Activated naive CD4-positive, alpha-beta T cell treated with anti-CD3 and anti-CD28 coated beads, Interleukin-2, amount 50 U/mL, for 24 hours (primary cell): ENCODE data around the gene ABLIM3.

ENCODE experiments used
- H3K27ac Mint-ChIP-seq: one replicate; pipeline ENCODE4 v1.8.0; 2021; ENCODE audit warnings: mild to moderate bottlenecking, mixed read lengths
- H3K27me3 Mint-ChIP-seq: one replicate; pipeline ENCODE4 v1.8.0; 2021; ENCODE audit warnings: mixed read lengths
- H3K36me3 Mint-ChIP-seq: one replicate; pipeline ENCODE4 v1.8.0; 2021; ENCODE audit warnings: mixed read lengths
- H3K4me1 Mint-ChIP-seq: one replicate; pipeline ENCODE4 v1.8.0; 2021; ENCODE audit warnings: mixed read lengths
- H3K4me3 Mint-ChIP-seq: one replicate; pipeline ENCODE4 v1.8.0; 2021; ENCODE audit warnings: mild to moderate bottlenecking, mixed read lengths
- H3K9me3 Mint-ChIP-seq: one replicate; pipeline ENCODE4 v1.8.0; 2021; ENCODE audit warnings: mixed read lengths

ABLIM3 gene

DNA sequence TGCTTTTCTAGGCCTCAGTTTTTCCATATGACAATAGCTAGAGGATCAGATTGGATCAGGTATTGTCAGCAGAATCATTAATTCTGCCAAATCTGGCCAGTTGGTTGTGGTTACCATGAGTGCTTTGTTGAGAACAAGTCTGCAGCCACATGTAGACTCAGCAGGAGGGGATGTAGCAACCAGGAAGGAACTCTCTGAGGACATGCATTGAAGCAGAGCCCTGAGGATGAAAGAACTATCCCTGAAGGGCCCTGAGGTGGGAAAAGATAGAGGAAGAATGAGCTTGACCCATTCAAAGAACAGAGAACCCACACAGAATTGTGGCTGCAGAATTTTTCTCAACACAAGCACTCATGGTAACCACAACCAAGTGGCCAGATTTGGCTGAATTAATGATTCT, 70.3 kb downstream of the ABLIM3 start:
- H3K4me3 Mint-ChIP-seq, result no peak overlapping the region
- no peak overlapping the region for H3K27ac Mint-ChIP-seq
- no peaks in the 10 kb centered on the region for H3K9me3 Mint-ChIP-seq
- no peaks in the 10 kb centered on the region for H3K27me3 Mint-ChIP-seq
- peaks cover 13% of the 10 kb centered on the region for H3K4me1 Mint-ChIP-seq
- H3K36me3 Mint-ChIP-seq, result no peaks in the 10 kb centered on the region

DNA sequence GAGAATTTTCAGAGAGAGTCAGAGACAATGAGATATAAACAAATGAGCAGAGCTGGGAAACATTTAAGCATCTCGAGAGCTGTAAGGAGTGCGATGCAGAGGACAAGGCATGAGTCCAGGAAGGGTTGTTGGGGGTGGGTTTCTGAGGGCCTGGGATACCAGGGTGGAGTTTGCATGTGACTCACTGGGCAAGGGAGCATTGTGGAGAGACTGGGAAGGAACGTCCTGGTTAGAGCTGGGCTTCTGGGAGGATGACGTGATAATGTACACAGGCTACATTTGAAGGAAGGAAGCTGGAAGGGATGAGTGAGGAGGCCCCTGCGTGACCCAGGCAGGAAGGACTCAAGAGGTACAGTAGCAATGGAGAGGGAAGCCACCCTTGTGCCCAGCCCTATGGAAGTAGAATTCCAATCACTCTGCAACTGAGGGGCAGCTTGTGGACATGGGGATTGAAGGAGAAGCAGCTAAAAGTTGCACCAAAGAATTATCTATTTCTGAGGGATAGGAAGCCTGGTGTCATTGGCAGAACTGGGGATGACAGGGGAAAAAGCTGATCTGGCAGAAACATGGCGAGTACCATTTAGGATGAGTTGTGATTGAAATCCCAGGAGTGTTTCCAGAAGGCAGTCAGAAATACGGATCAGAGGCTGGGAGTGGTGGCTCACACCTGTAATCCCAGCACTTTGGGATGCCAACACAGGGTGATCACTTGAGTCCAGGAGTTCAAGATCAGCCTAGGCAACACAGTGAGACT, 71.1 kb downstream of the ABLIM3 start:
- H3K9me3 Mint-ChIP-seq, result no peaks in the 10 kb centered on the region
- H3K4me3 Mint-ChIP-seq, result no peak overlapping the region
- H3K27me3 Mint-ChIP-seq, result no peaks in the 10 kb centered on the region
- peaks cover 13% of the 10 kb centered on the region for H3K4me1 Mint-ChIP-seq
- no peaks in the 10 kb centered on the region for H3K36me3 Mint-ChIP-seq
- no peak overlapping the region for H3K27ac Mint-ChIP-seq

DNA sequence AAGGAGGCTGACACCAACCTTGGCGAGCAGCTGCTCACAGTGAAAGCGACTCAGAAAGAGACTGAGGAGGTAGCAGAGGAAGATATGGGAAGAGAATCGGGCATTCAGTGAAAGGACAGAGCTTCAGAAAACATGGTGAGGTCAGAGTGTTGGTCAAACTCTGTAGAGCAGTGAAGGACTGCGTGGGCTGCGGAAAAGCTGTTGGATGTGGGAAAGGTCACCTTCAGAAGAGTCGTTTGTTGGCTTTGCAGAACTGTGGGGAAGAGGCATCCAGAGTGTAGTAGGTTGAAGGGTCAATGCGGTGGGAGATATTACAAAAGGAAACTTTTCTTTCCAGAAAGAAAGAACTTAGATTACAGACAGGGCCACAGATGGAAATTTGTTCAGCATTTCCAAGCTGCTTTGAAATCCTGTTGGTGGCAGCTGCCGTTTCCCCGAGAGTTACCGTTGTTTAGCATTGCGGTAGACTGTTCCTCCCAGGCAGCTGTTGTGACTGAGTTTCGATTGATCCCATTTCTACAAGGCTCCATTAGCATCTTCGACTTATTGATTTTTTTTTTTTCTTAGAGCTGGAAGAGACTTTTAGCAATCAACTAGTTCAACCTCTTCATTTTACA, 72.1 kb downstream of the ABLIM3 start:
- Mint-ChIP-seq H3K27ac (no peak overlapping the region), H3K4me1 (peaks cover 13% of the 10 kb centered on the region), H3K27me3 (no peaks in the 10 kb centered on the region), H3K36me3 (no peaks in the 10 kb centered on the region), H3K4me3 (no peak overlapping the region), H3K9me3 (no peaks in the 10 kb centered on the region)

DNA sequence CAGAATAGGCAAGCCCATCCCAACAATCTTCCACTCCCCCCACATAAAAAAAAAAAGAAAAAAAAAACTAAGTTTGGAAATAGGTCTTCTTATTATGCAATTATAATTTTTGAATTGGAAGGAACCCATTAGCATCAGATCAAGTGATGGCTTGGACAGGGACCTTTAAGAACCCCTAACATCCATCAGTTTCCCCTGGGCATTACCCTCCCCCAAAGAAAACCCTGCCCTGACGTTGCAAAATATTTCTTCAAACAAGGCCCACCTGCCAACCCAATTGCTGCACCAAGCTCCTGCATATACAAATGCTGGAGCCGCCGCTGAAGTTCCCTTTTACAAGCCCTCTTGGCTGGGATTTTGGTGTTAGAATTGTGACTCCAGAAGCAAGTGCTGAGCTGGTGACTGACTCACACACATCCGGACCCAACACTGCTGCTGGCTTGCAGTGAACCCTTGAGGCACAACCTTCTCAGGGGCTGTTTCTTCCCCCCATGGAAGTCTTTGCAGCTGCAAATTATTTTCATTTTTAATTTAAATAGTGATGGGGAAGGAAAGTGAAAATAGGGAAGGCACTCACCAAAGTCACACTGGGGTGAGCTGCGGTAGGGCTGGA, 74.3 kb downstream of the ABLIM3 start:
- Mint-ChIP-seq H3K36me3 (no peaks in the 10 kb centered on the region), H3K27ac (no peak overlapping the region), H3K4me1 (peaks cover 13% of the 10 kb centered on the region), H3K4me3 (no peak overlapping the region), H3K9me3 (no peaks in the 10 kb centered on the region), H3K27me3 (no peaks in the 10 kb centered on the region)

DNA sequence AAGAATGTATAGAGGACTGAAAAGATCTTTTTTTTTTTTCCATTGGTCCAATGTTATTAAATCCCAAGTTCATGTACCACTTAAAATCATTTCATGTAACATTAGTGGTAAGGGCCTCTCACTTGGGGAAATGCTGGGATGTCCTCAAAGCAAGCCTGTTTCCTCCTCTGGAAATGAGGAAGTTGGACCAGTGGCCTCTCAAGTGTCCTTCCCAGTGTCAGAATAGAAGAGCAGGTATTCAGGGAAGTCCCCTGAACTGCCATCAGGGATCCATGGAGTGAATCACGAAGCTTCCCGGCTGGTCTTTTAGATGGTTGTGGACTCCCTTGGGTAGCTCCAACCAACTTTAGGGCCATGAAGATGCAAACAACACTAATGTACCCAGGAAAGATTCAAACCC, 75.2 kb downstream of the ABLIM3 start:
- no peaks in the 10 kb centered on the region for H3K9me3 Mint-ChIP-seq
- no peak overlapping the region for H3K4me3 Mint-ChIP-seq
- H3K4me1 Mint-ChIP-seq, result peaks cover 9% of the 10 kb centered on the region
- no peak overlapping the region for H3K27ac Mint-ChIP-seq
- H3K27me3 Mint-ChIP-seq, result no peaks in the 10 kb centered on the region
- H3K36me3 Mint-ChIP-seq, result no peaks in the 10 kb centered on the region

DNA sequence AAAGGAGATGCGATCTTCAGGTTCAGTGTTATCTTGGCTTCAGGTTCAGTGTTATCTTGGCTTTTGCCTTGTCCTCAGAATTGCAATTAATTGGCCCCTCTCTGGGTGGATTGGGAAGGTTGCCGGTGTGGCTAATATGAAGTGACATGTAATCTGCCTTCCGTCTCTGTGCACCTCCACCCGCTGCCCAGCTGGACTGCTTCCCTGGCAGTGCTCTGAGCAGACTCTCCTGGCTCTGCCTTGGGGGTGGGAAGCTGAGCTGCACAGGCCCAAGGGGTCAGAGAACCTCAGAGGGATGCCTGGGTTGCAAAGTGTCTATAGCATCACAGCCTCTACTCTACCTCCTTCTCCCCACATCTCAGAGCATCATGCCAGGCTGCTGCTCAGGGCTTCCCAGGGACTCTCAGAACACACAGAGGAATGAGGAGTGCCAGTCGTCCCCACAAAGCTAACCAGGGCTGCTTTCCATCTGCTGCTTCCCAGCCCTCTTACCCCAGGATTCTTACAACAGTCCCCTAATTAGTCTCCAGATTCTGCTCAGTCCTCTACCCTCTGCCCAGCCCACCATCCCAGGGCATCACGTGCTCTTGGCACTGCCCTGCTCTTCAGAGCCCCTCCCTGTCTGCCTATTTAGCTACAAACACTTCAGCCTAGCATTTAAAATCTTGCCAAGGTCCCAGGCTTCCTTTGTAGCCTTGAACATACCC, 76.0 kb downstream of the ABLIM3 start:
- peaks cover 1% of the 10 kb centered on the region for H3K4me1 Mint-ChIP-seq
- no peaks in the 10 kb centered on the region for H3K27me3 Mint-ChIP-seq
- H3K27ac Mint-ChIP-seq, result peak overlapping the region; percentile 37
- no peaks in the 10 kb centered on the region for H3K9me3 Mint-ChIP-seq
- no peaks in the 10 kb centered on the region for H3K36me3 Mint-ChIP-seq
- no peak overlapping the region for H3K4me3 Mint-ChIP-seq

DNA sequence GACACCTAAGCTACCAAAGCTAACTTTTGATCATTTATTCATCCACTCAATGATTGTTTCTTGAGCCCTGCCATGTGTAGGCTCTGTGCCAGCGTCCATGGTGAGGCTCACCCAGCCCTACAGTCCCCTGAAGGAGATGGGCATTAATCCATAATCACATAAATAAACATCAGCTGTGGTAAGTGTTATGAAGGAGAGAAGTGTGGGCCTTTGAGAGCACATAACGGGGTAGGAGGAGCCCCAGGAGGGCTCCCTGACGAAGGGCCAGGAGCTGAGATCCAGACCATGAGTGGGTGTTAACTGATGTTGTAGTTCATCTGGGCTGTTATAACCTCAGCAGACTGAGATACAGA, 76.5 kb downstream of the ABLIM3 start:
- no peaks in the 10 kb centered on the region for H3K9me3 Mint-ChIP-seq
- H3K4me3 Mint-ChIP-seq, result no peak overlapping the region
- peak overlapping the region; percentile 37 for H3K27ac Mint-ChIP-seq
- no peaks in the 10 kb centered on the region for H3K4me1 Mint-ChIP-seq
- no peaks in the 10 kb centered on the region for H3K27me3 Mint-ChIP-seq
- no peaks in the 10 kb centered on the region for H3K36me3 Mint-ChIP-seq

DNA sequence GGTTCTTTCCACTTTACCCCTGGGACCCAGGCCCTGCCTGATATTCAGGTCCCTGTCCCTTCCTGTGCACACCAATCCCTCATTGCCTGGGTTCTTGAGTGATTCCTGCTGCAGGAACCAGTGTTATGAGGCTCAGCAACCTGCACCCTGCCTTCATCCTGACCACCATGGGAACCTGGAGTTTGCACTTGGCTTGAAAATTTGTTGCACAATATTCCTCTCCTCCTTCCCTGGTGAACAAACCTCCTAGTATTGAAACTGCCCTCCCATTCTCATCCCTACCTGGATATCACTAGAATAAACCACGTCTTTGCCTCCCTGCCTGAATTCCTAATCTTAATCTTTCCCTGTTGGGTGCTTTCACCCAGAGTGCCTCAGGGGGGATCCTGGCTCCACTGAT, 78.3 kb downstream of the ABLIM3 start:
- Mint-ChIP-seq H3K9me3 (no peaks in the 10 kb centered on the region), H3K4me3 (no peak overlapping the region), H3K27me3 (no peaks in the 10 kb centered on the region), H3K36me3 (no peaks in the 10 kb centered on the region), H3K4me1 (peaks cover 3% of the 10 kb centered on the region), H3K27ac (no peak overlapping the region)

DNA sequence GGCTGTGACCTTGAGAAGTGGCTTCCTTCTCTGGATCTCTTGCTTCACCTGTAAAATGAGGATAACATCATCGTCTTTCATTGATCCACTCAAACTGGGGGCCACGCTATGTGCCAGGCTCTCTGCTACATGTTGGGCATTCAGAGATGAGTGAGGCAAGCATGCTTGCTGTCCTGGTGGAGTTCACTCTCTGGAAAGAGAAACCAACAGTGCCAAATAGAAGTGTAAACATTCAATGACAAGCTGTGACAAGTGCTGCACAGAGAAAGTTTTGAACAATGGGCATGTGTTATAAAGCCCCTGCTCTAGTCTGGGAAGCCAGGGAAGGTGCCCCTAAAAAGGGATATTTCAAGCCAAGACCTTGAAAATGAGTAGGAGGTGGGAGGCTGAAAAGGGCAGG, 79.5 kb downstream of the ABLIM3 start:
- Mint-ChIP-seq H3K27me3 (no peaks in the 10 kb centered on the region), H3K36me3 (no peaks in the 10 kb centered on the region), H3K4me1 (peaks cover 3% of the 10 kb centered on the region), H3K4me3 (no peak overlapping the region), H3K27ac (no peak overlapping the region), H3K9me3 (no peaks in the 10 kb centered on the region)

DNA sequence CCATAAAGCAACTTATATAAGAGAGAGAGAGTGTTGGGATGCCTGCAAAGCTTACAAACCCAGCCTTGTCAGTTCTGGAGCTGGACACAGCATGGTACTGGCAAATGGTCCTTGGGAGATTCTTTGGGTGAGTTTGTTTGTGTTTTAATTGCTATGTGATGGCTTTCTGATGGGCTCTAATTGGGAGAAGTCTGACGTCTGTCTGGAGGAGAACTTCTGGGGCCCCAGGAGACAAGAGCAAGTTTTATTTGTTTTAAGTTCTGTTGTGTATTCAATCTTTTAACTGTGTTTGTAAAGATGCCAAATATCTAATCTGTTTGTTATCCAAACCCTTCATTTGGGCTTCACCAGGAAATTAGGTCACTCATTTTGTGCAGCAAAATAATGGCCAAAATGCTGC, 80.0 kb downstream of the ABLIM3 start:
- Mint-ChIP-seq H3K36me3 (no peaks in the 10 kb centered on the region), H3K4me1 (peaks cover 3% of the 10 kb centered on the region), H3K4me3 (no peak overlapping the region), H3K27me3 (no peaks in the 10 kb centered on the region), H3K27ac (no peak overlapping the region), H3K9me3 (no peaks in the 10 kb centered on the region)

DNA sequence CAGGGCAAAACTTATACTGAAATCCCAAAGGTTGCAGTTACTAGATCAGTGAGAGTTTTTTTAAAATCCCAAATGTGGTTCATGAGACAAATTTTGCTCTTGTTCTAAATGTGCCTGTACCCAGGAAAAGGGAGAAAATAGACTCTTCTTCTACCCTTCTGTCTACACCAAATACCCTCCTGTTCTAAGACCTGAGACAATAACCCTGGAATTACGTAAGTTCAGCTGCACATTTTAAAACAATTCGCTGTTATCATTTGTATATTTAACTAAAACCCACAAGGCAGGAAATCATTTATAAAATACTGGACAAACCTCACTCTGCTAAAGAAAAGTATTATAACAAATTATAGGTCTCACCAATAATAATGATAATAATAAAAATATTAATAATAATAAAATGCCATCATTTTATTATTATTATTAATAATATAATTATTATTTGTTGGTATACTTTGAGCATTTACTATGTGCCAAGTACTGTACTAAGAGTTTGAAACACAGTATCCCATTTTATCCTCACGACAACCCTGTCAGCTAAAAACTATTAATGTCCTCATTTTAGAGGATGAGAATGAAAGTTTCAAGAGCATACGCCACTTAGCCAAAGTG, 80.5 kb downstream of the ABLIM3 start:
- H3K4me3 Mint-ChIP-seq, result no peak overlapping the region
- no peaks in the 10 kb centered on the region for H3K36me3 Mint-ChIP-seq
- H3K4me1 Mint-ChIP-seq, result peaks cover 3% of the 10 kb centered on the region
- no peaks in the 10 kb centered on the region for H3K9me3 Mint-ChIP-seq
- H3K27me3 Mint-ChIP-seq, result no peaks in the 10 kb centered on the region
- H3K27ac Mint-ChIP-seq, result no peak overlapping the region

DNA sequence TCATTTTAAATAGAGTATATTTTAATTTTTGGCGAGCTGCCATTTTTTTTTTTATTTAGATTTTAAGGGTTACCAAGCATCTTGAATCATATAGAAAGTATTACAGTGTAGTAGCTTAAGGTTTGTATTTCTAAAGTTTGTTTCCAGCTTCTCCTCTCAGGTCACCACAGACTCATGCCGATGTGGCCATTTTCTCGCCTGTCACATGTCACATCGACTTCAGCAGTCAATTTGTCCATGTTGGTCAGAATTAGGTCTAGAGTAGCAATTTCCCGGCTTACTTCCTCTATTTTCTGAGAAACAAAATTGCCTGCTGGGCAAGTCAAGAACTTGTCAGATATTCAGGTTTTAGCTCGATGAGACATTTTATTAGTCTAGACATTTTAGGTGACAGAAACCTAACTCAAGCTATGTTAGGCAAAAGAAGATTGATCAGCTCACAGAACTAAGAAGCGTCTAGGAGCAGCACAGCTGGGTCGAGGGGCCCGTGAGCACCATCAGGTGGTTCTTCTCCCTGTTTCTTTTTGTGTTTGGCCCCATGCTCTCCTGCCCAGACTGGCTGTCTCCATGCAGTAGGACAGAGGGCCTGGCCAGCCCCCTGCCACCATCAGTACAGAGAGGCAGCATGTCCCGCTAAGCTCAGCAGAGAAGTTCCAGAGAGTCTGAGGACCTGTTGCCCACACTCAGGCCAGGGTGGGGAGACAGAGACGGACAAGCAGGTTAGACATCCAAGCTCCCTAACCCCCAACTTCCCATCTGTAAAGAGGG, 82.0 kb downstream of the ABLIM3 start:
- Mint-ChIP-seq H3K27me3 (no peaks in the 10 kb centered on the region), H3K27ac (no peak overlapping the region), H3K36me3 (no peaks in the 10 kb centered on the region), H3K9me3 (no peaks in the 10 kb centered on the region), H3K4me1 (peaks cover 3% of the 10 kb centered on the region), H3K4me3 (no peak overlapping the region)

DNA sequence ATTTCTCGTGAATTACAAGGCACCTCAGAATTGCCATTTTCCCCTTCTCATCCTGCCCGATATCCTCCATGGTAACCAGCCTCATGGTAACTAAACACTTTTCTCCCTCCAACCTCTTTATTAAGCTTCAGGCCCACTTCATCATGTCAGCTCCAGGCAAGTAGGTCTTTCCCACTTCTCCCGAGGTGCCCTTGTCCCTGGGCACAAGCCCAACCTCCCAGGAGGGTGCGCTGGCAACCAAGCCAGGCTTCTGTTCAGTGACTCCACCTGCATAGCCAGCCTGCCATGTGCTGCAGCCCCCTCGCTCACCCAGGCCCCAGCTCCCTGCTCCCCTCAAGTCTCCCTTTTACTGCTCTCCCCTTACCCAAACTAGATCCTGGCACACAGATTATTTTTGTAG, 83.0 kb downstream of the ABLIM3 start:
- no peaks in the 10 kb centered on the region for H3K27me3 Mint-ChIP-seq
- H3K36me3 Mint-ChIP-seq, result no peaks in the 10 kb centered on the region
- peaks cover 7% of the 10 kb centered on the region for H3K4me1 Mint-ChIP-seq
- H3K9me3 Mint-ChIP-seq, result no peaks in the 10 kb centered on the region
- H3K27ac Mint-ChIP-seq, result peak overlapping the region; percentile 76
- no peak overlapping the region for H3K4me3 Mint-ChIP-seq

DNA sequence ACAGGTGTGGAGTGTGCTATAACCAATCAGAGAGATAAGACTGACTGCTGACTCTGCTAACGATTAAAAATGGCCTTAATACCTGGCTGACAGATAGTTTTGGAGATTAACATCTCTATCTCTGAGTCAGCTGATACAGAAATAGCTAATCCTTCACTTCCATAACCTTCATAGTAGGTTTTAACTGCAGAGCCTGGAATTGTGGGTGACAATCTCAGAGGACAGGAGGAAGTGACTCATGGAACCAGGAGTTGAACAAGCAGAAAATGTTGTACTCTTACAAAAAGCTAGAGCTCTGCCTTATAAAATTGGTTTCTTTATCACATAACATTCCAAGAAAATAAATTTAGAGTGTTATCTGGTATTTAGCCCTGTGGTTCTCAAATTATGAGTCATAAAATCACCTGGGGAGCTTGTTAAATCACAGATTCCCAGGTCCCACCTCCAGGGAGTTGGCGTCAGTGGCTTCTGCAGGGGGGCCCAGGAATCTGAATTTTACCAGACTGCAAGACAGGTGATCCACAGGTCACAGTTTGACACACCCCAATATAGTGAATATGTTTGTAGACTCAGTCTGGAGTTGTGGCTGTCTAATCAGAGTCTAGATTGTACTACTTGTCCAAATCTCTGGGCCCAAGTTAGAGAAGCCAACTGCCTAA, 86.0 kb downstream of the ABLIM3 start:
- Mint-ChIP-seq H3K4me1 (peaks cover 7% of the 10 kb centered on the region), H3K36me3 (no peaks in the 10 kb centered on the region), H3K4me3 (no peak overlapping the region), H3K27ac (no peak overlapping the region), H3K27me3 (no peaks in the 10 kb centered on the region), H3K9me3 (no peaks in the 10 kb centered on the region)
